Cardiac fibroblast (primary cell): ENCODE results near the gene KIRREL3.
"Not testable (repeated sequence)": the region's sequence is repeated elsewhere in the genome, so short reads cannot be mapped to it uniquely, and the experiment has no call there.

Experiments used
- DNase-seq, 2 donors: peaks; one replicate each; pipeline versions ENCODE4 v3.0.0 to v3.0.0-alpha.2; 2010; ENCODE audit warnings: low read depth in 2 of 2
- H3K4me3 ChIP-seq, 2 donors: replicated peaks in 1 of 2; 1 replicate in 1 of 2; 2 replicates in 1 of 2; pipeline ENCODE4 v1.5.1; 2011; ENCODE audit warnings: low read depth in 2 of 2, low read length in 2 of 2, mild to moderate bottlenecking in 2 of 2, moderate library complexity in 1 of 2
- TF ChIP-seq, protein P1 (sequence below): IDR thresholded peaks from one replicate; pipeline ENCODE4 v1.5.1; 2011; ENCODE audit warnings: low read depth, mild to moderate bottlenecking, low read length, inconsistent platforms

The KIRREL3 gene

DNA sequence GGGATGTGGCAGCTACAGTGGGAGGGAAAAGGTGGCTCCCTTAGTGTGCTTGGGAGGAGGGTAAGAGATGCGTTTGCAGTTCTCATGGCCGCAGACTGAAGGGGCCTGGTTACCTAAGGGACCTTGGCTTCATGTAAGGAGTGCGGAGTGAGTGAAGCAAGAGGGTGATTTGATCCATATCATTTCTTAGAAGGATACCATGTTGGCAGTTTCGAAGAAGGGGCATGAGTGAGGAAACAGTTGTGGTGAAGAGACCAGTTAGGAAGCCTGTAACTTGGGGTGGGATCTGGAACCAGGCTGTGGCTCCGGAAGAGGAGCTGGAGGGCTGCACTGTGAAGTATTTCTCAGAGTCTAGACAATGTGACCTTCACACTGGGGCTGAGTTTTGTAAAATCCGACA is 600.1 kb downstream of the KIRREL3 start:
- no peak for DNase-seq
- no peak overlapping the region for H3K4me3 ChIP-seq
- TF ChIP-seq, protein P1, sequence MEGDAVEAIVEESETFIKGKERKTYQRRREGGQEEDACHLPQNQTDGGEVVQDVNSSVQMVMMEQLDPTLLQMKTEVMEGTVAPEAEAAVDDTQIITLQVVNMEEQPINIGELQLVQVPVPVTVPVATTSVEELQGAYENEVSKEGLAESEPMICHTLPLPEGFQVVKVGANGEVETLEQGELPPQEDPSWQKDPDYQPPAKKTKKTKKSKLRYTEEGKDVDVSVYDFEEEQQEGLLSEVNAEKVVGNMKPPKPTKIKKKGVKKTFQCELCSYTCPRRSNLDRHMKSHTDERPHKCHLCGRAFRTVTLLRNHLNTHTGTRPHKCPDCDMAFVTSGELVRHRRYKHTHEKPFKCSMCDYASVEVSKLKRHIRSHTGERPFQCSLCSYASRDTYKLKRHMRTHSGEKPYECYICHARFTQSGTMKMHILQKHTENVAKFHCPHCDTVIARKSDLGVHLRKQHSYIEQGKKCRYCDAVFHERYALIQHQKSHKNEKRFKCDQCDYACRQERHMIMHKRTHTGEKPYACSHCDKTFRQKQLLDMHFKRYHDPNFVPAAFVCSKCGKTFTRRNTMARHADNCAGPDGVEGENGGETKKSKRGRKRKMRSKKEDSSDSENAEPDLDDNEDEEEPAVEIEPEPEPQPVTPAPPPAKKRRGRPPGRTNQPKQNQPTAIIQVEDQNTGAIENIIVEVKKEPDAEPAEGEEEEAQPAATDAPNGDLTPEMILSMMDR, result no peak

DNA sequence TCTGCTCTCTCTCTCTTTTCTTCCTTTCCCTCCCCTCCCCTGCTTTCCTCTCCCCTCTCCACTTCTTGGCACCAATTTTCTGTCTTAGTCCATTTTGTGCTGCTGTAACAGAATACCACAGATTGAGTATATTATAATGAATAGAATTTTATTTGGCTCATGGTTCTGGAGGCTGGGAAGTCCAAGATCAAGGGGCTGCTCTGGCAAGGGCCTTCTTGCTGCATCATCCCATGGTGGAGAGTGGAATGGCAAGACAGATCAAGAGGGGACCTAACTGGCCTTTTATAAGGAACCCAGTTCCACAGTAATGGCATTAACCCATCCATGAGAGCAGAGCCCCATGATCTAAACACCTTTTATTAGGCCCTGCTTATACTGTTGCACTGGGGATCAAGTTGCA is 600.6 kb downstream of the KIRREL3 start:
- no peak for DNase-seq
- H3K4me3 ChIP-seq, result no peak overlapping the region
- TF ChIP-seq, protein P1, result no peak

DNA sequence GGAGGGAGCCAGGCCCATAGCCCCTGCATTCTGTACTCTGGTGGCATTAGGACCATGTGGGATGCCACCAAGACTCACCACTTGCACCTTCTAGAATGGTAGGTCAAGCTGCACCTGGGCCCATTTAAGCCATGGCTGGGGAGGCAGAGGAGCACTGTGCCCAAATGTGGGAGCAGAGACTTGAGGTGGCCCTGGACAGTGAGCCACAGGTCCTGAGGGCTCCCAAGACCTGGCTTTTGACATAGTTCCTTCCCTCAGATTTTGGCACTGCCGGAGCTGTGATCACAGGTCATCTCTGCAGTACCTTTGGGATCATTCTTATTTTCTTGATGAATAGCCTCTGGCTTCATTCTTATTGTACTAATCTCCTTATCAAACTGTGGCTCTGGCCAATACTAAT is 601.8 kb downstream of the KIRREL3 start:
- TF ChIP-seq, protein P1, result no peak
- DNase-seq, result no peak
- no peak overlapping the region for H3K4me3 ChIP-seq

DNA sequence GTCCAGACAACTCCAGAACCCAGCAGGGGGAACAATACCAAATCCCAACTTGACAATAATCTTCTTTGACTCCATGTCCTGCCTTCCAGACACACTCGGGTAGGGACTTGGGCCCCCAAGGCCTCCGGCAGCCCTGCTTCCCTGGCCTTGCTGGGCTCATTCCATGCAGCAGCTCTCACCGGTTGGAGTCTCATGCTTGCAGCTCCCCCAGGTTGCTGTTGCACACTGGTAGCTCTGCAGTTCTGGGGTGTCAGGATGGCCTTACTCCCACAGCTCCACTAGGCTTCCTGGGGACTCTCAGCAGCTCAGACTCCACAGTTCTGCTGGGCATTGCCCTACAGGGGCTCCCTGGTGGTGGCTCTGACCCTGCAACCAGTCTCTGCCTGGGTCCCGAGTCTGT is 602.3 kb downstream of the KIRREL3 start:
- DNase-seq, result no peak
- TF ChIP-seq, protein P1, result no peak
- no peak overlapping the region for H3K4me3 ChIP-seq

DNA sequence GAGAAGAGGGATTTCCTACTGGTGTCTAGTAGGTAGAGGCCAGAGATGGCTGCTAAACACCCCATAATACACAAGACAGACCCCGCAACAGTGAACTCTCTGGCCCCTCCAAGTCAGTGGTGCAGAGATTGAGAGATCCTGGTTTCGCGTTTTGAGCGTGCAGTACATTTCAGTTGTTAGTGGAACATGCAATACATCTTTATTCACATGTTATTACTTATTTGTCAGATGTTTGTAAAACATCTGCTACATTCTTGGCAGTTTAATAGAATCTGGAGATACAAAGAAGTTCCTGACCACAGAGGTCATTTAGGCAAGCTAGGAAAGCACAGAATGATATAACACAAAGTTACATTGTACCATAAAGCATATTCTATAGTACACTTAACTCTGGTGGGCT is 603.6 kb downstream of the KIRREL3 start:
- TF ChIP-seq, protein P1, result no peak
- no peak overlapping the region for H3K4me3 ChIP-seq
- no peak for DNase-seq

DNA sequence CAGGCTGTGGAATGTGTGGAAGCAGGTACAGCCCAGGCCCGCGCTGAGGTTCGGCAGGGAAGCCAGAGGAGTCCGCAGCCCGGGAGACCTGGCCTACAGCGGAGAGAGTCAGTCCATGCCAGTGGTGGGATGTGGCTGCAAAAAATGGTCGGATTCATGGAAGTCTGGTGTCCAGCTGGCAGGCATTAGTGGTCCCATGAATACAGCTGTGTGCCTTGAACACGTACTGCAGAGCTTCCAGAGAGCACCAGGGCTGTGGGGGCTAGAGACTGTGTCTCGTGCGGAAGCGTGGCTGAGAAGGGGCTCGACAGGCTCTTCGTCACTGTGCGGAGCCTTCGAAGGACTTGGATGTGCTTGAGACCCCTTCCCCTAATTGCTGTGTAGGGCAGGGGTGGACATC is 604.3 kb downstream of the KIRREL3 start:
- not testable (repeated sequence) for H3K4me3 ChIP-seq, DNase-seq

DNA sequence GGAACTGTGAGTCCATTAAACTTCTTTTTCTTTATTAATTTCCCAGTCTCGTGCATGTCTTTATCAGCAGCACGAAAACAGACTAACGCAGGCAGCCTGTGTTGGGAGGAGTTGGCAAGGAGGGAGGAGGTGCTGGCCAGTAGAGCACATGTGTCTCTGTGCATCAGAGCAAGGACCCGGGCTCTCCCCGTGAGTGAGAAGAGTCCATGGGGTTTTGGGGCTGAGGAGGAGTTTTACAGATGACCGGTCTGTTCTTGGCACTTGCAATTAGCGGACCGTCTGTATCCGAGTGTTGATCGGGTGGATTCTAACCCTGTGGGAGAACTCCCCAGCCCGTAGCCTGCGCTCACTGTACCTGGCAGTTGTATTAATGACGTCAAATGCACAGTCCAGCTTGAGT is 604.8 kb downstream of the KIRREL3 start:
- not testable (repeated sequence) for H3K4me3 ChIP-seq
- peak in 1 of 2 donors; percentile 58 for DNase-seq

DNA sequence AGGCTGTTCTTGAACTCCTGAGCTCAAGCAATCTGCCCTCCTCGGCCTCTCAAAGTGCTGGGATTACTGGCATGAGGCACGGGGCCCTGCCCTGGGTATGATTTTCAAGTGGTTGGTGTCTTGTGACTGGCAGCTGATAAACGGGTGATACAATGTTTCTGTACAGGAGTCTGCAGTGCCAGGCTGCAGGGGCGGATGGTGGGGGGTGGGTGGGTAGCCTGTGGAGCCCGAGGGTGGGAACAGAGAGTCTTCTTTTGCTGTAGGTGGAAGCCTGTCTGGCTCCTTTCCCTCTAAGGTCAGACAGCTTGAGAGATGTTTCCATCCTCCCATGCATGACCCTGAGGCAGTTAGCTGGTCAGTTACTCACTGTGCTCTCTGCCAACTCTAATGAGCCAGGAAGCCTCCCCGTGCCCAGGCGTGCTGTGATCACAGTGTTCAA is 605.9 kb downstream of the KIRREL3 start:
- not testable (repeated sequence) for H3K4me3 ChIP-seq
- peak in 1 of 2 donors; percentile 26 for DNase-seq

DNA sequence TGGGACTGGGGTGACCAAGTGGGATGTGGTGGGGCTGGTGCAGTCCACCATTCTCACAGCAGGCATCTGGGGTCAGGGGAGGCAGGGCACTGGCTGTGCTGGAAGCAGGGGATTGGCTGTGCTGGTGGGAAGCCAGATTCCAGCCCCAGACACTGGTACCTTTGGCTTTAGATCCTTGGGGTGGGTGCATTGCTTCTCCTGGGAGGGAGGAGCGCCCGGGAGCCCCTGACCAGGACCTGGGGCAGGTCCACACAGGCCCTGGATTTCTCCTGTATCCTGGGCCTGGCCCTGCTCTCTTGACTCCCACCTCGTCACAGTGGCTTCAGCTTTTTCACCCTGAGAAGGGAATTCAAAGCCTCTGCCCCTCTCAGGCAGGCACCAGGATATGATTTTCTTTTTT is 606.5 kb downstream of the KIRREL3 start:
- no peak for DNase-seq
- TF ChIP-seq, protein P1, result no peak
- H3K4me3 ChIP-seq, result no peak overlapping the region
